SK-N-SH treated with all-trans-retinoic acid at 6 μM for 48 hours (cell line): ENCODE data around the gene EEFSEC.

Experiments used
- ARNTL ChIP-seq: fragments of 450-650 bp; formaldehyde crosslinking; IDR thresholded peaks from 2 replicates; pipeline ENCODE4 v1.5.0; 2020; ENCODE audit warnings: low read depth, mild to moderate bottlenecking, moderate library complexity, borderline replicate concordance
- GLIS3 ChIP-seq: fragments of 250-450 bp; sonication (Bioruptor Pico); IDR thresholded peaks from 2 replicates; pipeline ENCODE4 v1.5.0; 2020; ENCODE audit warnings: mild to moderate bottlenecking, moderate library complexity
- PATZ1 ChIP-seq: fragments of 250-450 bp; sonication (Bioruptor Pico); IDR thresholded peaks from 2 replicates; pipeline ENCODE4 v1.8.0; 2020; ENCODE audit warnings: mild to moderate bottlenecking, moderate library complexity, borderline replicate concordance
- TCF4 ChIP-seq: fragments of 250-450 bp; sonication (Bioruptor Pico); IDR thresholded peaks from 2 replicates; pipeline ENCODE4 v1.8.0; 2021; ENCODE audit warnings: mild to moderate bottlenecking, moderate library complexity, borderline replicate concordance

GRCh38 chr3:128256131-128256530 is 102.8 kb downstream of the EEFSEC start:
- TF ChIP-seq TCF4, result no peak
- TF ChIP-seq GLIS3 (CRISPR knock-in tag), result no peak
- no peak for TF ChIP-seq ARNTL (CRISPR knock-in tag)
- no peak for TF ChIP-seq PATZ1 (CRISPR knock-in tag)
